Vagina (tissue), 2 donors: ENCODE measurements around the gene SMCO1. TPM values are rescaled to one million over a fixed set of nuclear protein-coding genes. Genes with fewer than 3 reads are reported as not detected.

Experiments
- DNase-seq, 2 donors: peaks; one replicate each; pipeline ENCODE4 v3.0.0-alpha.2; 2017; ENCODE audit errors: extremely low spot score in 2 of 2
- H3K27ac ChIP-seq: fragments of 200-600 bp; sonication (generic); one replicate; pipeline ENCODE4 v1.5.1; 2019
- H3K27me3 ChIP-seq: fragments of 200-600 bp; sonication (generic); one replicate; pipeline ENCODE4 v1.5.1; 2019
- H3K36me3 ChIP-seq, 2 donors: fragments of 200-600 bp; sonication (generic); one replicate each; pipeline ENCODE4 v1.5.1; 2017 to 2019
- H3K4me1 ChIP-seq: fragments of 200-600 bp; sonication (generic); one replicate; pipeline ENCODE4 v1.5.1; 2019
- H3K4me3 ChIP-seq, 2 donors: fragments of 200-600 bp; sonication (generic); 1 replicate in 1 of 2; 2 replicates in 1 of 2; pipeline ENCODE4 v1.5.1; 2016 to 2019
- H3K9me3 ChIP-seq: fragments of 200-600 bp; sonication (generic); one replicate; pipeline ENCODE4 v1.5.1; 2019
- CTCF ChIP-seq, 3 experiments: fragments of 450-650 bp in 2 of 3; fragments of 200-600 bp in 1 of 3; sonication (generic) in 1 of 3; IDR thresholded peaks; one replicate each; pipeline ENCODE4 v1.5.1; 2017 to 2019; ENCODE audit warnings: antibody characterized with exemption in 3 of 3, mild to moderate bottlenecking in 2 of 3, moderate library complexity in 2 of 3
- POLR2A ChIP-seq, 2 donors: fragments of 450-650 bp; IDR thresholded peaks; one replicate each; pipeline ENCODE4 v1.6.1; 2017; ENCODE audit warnings: antibody characterized with exemption in 2 of 2, mild to moderate bottlenecking in 2 of 2, moderate library complexity in 2 of 2
- POLR2AphosphoS5 ChIP-seq, 2 donors: sonication (generic); formaldehyde crosslinking; IDR thresholded peaks; one replicate each; pipeline ENCODE4 v1.9.0; 2017; ENCODE audit warnings: antibody characterized with exemption in 2 of 2, mild to moderate bottlenecking in 2 of 2, low read depth in 1 of 2; ENCODE audit not compliant: insufficient read depth in 1 of 2
- intact Hi-C: fragments of 100-400 bp; cut with DNase I; formaldehyde crosslinking; loops from one replicate; pipeline ENCODE4 v1.15.1; 2023
- total RNA-seq: library from RNA; depleted of rRNA; stranded (reverse); fragments of >200 nt; gene quantifications from one replicate; pipeline ENCODE4 v1.2.3, GENCODE V29; 2016

SMCO1 gene
- total RNA-seq, 1 donor from 2014 or later, result not detected

- Histone ChIP-seq H3K27me3 (no peaks in the 10 kb centered on the region), H3K36me3 (no peaks in the 10 kb centered on the region), H3K4me1 (no peaks in the 10 kb centered on the region), H3K27ac (no peak overlapping the region), H3K4me3 (no peak overlapping the region), H3K9me3 (no peaks in the 10 kb centered on the region)
- intact Hi-C loops, result no loop called here
- no peak for DNase-seq
- no peak for TF ChIP-seq POLR2A (IDR thresholded peaks at IDR 0.05)
- peak in 1 of 2 donors; percentile 31 for TF ChIP-seq POLR2AphosphoS5 (IDR thresholded peaks at IDR 0.05; ENCODE audit: insufficient read depth in 1 of 2, low read depth in 1 of 2)
- peak; percentile 33 to 62 (median 41) for TF ChIP-seq CTCF (IDR thresholded peaks at IDR 0.05)
Measured at GRCh38 chr3:196537319-196537984, 22.3 kb upstream of the SMCO1 start.

GRCh38 chr3:196533260-196533681, 18.1 kb upstream of the SMCO1 start:
- intact Hi-C loops, result no loop called here
- DNase-seq, result no peak
- H3K27ac ChIP-seq, result no peak overlapping the region

DNA sequence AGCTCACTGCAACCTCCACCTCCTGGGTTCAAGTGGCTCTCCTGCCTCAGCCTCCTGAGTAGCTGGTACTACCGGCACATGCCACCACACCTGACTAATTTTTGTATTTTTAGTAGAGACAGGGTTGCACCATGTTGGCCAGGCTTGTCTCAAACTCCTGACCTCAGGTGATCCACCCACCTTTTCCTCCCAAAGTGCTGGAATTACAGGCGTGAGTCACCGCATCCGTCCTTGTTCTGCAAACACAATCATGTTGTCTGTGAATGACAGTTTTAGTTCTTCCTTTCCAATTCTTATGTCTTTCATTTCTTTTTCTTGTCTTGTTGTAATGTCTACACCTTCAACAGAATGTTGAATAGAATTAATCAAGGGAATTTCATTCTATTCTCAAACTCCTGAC, 16.3 kb upstream of the SMCO1 start:
- Histone ChIP-seq H3K27ac (no peak overlapping the region), H3K4me3 (no peak overlapping the region), H3K27me3 (no peaks in the 10 kb centered on the region), H3K4me1 (peaks cover 5% of the 10 kb centered on the region), H3K36me3 (no peaks in the 10 kb centered on the region), H3K9me3 (no peaks in the 10 kb centered on the region)
- no peak for DNase-seq
- intact Hi-C loops, result no loop called here
- TF ChIP-seq POLR2A (IDR thresholded peaks at IDR 0.05), result no peak
- TF ChIP-seq CTCF (IDR thresholded peaks at IDR 0.05), result no peak
- no peak for TF ChIP-seq POLR2AphosphoS5 (IDR thresholded peaks at IDR 0.05; ENCODE audit: insufficient read depth in 1 of 2, low read depth in 1 of 2)

More at GRCh38 chr3:196533260-196533681, 18.1 kb upstream of the SMCO1 start:
- H3K9me3 ChIP-seq, result no peaks in the 10 kb centered on the region
- no peaks in the 10 kb centered on the region for H3K36me3 ChIP-seq
- peaks cover 5% of the 10 kb centered on the region for H3K4me1 ChIP-seq
- no peaks in the 10 kb centered on the region for H3K27me3 ChIP-seq
- TF ChIP-seq POLR2AphosphoS5 (IDR thresholded peaks at IDR 0.05; ENCODE audit: insufficient read depth in 1 of 2, low read depth in 1 of 2) (no peak), CTCF (IDR thresholded peaks at IDR 0.05) (no peak), POLR2A (IDR thresholded peaks at IDR 0.05) (no peak)
- H3K4me3 ChIP-seq, result no peak overlapping the region

DNA sequence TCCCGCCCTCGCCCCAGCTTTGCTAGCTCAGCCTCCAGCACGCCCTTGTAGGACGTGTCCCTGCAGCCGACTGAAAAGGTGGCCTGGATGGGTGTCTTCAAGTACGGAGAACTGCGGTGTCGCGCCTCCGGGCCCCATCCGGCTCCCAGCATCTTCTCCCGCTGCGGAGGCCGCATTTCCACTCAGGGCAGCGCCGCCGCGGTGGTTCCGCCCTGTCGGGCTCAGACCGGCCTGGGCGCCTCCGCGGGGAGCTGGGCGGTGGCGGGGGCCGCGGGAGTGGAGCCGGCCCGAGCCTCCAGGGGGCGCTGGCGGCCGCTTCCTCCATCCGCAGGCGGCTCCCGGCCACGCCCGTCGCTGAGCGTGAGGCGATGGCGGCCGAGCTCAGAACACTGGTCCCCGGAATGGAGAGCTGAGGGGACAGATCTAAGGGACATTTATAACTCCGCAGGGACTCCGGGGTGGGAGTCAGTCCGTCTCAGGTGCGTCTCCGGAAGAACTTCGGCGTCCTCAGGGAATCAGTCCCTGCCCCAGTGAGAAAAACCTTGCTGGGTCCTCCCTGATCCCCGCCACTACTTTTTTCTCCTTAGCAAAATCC, 13.6 kb upstream of the SMCO1 start:
- Histone ChIP-seq H3K4me3 (peak overlapping the region; percentile 37 to 40), H3K27ac (peak overlapping the region; percentile 65), H3K36me3 (no peaks in the 10 kb centered on the region), H3K9me3 (no peaks in the 10 kb centered on the region), H3K27me3 (no peaks in the 10 kb centered on the region), H3K4me1 (peaks cover 5% of the 10 kb centered on the region)
- intact Hi-C loops, result no loop called here
- no peak for DNase-seq
- TF ChIP-seq POLR2A (IDR thresholded peaks at IDR 0.05) (no peak), POLR2AphosphoS5 (IDR thresholded peaks at IDR 0.05; ENCODE audit: insufficient read depth in 1 of 2, low read depth in 1 of 2) (no peak), CTCF (IDR thresholded peaks at IDR 0.05) (peak; percentile 40 to 71 (median 55))

- DNase-seq, result no peak
- Histone ChIP-seq H3K4me3 (no peak overlapping the region), H3K27ac (no peak overlapping the region), H3K36me3 (no peaks in the 10 kb centered on the region), H3K9me3 (peaks cover 5% of the 10 kb centered on the region), H3K27me3 (no peaks in the 10 kb centered on the region), H3K4me1 (peaks cover 5% of the 10 kb centered on the region)
- TF ChIP-seq CTCF (IDR thresholded peaks at IDR 0.05) (no peak), POLR2A (IDR thresholded peaks at IDR 0.05) (no peak), POLR2AphosphoS5 (IDR thresholded peaks at IDR 0.05; ENCODE audit: insufficient read depth in 1 of 2, low read depth in 1 of 2) (no peak)
- intact Hi-C loops, result no loop called here
Measured at GRCh38 chr3:196525141-196525540, 10.0 kb upstream of the SMCO1 start.
